Fibroblast of the aortic adventitia (primary cell): ENCODE measurements around the gene SLC1A1. TPM values are rescaled to one million over a fixed set of nuclear protein-coding genes. Genes with fewer than 3 reads are reported as not detected.

Experiments
- DNase-seq: peaks from one replicate; pipeline ENCODE4 v3.0.0-alpha.2; 2010; ENCODE audit warnings: low read depth
- H3K4me3 ChIP-seq: 2 replicates; pipeline ENCODE4 v1.5.1; 2011; ENCODE audit warnings: low read depth, mild to moderate bottlenecking, control low read depth, low read length, moderate library complexity
- total RNA-seq: library from RNA; depleted of rRNA; stranded (reverse); fragments of >200 nt; gene quantifications from 2 replicates; pipeline ENCODE4 v1.2.3, GENCODE V29; 2012; ENCODE audit warnings: low replicate concordance
- TF ChIP-seq, protein P1 (sequence below): IDR thresholded peaks from 2 replicates; pipeline ENCODE4 v1.5.1; 2011; ENCODE audit warnings: mild to moderate bottlenecking, low read length, control low read depth, inconsistent platforms; ENCODE audit not compliant: insufficient read depth

The SLC1A1 gene
- total RNA-seq, 1 donor = 41.7 TPM

DNA sequence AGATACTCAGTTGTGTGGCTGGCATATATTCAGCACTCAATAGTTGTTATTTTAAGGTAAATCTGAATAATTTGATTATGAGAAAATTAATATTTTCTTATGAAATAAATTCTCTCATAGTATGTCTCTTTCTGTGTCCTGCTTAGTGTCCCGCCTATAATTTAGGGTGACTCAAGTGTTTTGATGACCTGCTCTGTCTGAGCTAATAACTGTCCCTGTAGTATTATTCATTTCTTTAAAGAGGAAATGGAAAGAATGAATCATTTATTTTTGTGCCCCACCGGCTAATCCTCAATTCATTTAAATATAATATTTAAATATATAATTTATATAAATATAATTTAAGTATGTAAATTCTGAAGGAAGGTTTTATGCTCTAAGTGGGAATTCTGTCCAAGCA, 4.1 kb downstream of the SLC1A1 start:
- no peak for DNase-seq
- TF ChIP-seq, protein P1, sequence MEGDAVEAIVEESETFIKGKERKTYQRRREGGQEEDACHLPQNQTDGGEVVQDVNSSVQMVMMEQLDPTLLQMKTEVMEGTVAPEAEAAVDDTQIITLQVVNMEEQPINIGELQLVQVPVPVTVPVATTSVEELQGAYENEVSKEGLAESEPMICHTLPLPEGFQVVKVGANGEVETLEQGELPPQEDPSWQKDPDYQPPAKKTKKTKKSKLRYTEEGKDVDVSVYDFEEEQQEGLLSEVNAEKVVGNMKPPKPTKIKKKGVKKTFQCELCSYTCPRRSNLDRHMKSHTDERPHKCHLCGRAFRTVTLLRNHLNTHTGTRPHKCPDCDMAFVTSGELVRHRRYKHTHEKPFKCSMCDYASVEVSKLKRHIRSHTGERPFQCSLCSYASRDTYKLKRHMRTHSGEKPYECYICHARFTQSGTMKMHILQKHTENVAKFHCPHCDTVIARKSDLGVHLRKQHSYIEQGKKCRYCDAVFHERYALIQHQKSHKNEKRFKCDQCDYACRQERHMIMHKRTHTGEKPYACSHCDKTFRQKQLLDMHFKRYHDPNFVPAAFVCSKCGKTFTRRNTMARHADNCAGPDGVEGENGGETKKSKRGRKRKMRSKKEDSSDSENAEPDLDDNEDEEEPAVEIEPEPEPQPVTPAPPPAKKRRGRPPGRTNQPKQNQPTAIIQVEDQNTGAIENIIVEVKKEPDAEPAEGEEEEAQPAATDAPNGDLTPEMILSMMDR = no peak
- H3K4me3 ChIP-seq = no peak overlapping the region

DNA sequence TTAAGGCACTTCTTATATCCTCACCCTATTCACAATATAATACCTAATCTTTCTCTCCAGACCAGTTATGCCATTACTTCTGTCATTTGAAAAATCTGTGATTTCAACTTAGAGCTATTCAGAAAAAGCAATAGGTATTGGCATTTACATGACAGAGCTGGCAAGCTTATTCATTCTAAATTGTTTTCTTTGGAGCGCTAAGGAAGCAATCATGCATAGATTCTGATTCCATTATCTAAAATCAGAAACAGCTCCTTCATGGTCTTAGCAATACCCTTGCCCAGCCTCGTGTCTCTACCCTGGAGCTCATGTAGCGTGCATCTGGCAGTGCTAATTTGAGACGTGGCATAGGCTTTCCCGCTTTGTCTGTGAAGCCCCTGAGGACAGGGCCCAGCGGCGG, 4.5 kb downstream of the SLC1A1 start:
- no peak overlapping the region for H3K4me3 ChIP-seq
- TF ChIP-seq, protein P1 = no peak
- DNase-seq = no peak

DNA sequence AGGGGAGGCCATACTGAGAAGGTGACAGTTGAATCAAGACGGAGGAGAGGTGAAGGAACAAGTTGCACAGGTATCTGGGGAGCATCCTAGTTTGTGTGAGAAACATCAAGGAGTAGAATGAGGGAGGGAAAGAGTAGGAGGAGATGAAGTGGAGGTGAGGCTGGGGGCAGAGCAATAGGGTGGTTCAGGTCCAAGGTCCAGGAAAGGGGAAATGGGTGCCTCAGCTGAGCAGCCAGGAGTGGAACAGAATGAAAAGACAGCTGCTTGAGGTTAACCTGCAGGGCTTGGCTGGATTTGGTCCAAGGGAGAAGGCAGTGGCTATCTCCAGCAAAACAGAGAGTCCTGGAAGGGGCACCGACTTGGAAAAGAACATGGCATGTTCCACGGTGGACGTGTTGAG, 5.3 kb downstream of the SLC1A1 start:
- DNase-seq = no peak
- TF ChIP-seq, protein P1 = no peak
- H3K4me3 ChIP-seq = no peak overlapping the region

DNA sequence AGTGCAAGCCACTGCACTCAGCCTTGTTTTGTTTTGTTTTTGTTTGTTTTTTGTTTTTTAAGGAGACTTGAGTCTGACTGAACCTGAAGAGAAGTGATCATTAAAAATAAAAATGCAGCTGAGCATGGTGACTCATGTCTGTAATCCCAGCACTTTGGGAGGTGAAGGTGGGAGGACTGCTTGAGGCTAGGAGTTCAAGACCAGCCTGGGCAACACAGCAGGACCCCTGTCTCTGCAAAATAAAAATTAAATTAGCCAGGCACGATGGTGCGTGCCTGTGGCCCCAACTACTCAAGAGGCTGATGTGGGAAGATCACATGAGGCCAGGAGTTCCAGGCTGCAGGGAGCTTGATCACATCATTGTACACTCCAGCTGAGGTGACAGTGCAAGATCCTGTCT, 6.2 kb downstream of the SLC1A1 start:
- H3K4me3 ChIP-seq = no peak overlapping the region
- TF ChIP-seq, protein P1 = no peak
- DNase-seq = no peak

DNA sequence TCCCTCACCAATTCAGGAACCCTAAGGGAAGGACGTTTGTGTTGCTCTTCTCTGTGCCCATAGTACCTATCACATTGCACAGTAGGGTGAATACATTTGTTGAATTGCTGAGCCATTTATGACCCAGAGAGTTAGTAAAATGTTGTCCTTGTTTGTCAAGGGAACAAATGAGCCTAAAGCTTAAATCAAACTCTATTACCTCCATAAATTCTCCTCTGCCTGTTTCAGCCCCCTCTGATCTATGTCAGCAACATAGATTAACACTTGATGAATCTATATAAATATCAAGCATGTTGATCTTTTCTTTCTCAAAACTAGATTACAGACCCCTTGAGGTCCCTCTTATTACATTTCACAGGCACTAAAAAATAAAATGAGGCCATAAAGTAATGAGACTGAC, 7.1 kb downstream of the SLC1A1 start:
- H3K4me3 ChIP-seq = no peak overlapping the region
- TF ChIP-seq, protein P1 = no peak
- no peak for DNase-seq

DNA sequence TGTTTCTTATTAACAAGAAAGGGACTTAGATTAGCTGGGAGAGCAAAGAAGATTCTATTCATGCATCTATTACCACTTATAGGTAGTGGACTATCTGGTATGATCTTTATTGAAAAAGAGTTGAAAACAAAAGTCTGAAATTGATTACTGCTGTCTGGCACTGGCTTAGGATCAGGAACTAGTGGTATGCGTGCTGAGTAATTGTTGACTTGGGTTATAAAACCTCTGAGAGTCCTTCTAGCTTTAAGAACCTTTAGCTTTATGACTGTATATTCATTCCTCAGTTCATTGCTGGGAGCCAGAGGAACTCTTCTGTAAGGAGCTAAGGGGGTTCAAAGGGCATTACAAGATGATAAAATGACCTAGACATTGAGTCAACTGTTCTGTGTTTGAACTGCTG, 7.6 kb downstream of the SLC1A1 start:
- no peak overlapping the region for H3K4me3 ChIP-seq
- peak; percentile 86 for DNase-seq
- TF ChIP-seq, protein P1 = no peak

DNA sequence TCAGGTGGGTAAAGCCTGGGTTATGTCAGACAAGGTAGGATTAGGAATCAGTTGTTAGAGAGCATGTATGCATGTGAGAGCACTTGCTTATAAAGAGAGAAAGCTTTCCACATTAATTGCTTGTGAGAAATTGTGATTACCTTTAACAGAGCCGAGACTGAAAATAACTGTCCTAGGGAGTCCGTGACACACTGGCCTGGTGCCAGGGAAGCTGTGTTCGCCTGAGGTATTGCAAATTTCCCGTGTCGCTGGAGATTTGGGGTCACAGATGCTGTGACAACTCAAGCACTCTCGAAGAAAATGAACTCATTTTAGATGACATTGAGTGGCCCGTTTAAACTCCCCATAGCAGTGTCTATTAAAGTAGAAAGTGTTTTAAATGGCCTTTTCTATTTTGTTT, 9.6 kb downstream of the SLC1A1 start:
- TF ChIP-seq, protein P1 = no peak
- no peak overlapping the region for H3K4me3 ChIP-seq
- no peak for DNase-seq
